Renal pelvis (tissue), 4 donors: ENCODE data around the gene TRAF3IP1. TPM values are rescaled to one million over a fixed set of nuclear protein-coding genes. Genes with fewer than 3 reads are reported as not detected.
"Not testable (repeated sequence)": the region's sequence is repeated elsewhere in the genome, so short reads cannot be mapped to it uniquely, and the experiment has no call there.

Experiments
- DNase-seq: peaks from one replicate; pipeline ENCODE4 v3.0.0-alpha.2; 2013
- polyA plus RNA-seq, 3 donors: library from polyadenylated mRNA; unstranded; fragments of 120-200 nt; gene quantifications; one replicate each; pipeline ENCODE4 v1.2.1, GENCODE V29; 2013; ENCODE audit not compliant: insufficient read length in 3 of 3

The TRAF3IP1 gene
- polyA plus RNA-seq, 3 donors, result 20.2 to 27.4 (median 20.9) TPM

- DNase-seq, result peak; percentile 36
These were observed 58.9 kb downstream of the TRAF3IP1 start for GRCh38 chr2:238379096-238379810.

GRCh38 chr2:238380336-238380735 lies 60.0 kb downstream of the TRAF3IP1 start:
- no peak for DNase-seq

- no peak for DNase-seq
These were observed 60.5 kb downstream of the TRAF3IP1 start for GRCh38 chr2:238380785-238381184.

GRCh38 chr2:238381341-238382115 lies 61.2 kb downstream of the TRAF3IP1 start:
- no peak for DNase-seq

- no peak for DNase-seq
These were observed 62.1 kb downstream of the TRAF3IP1 start for GRCh38 chr2:238382381-238382781.

- no peak for DNase-seq
These were observed 62.8 kb downstream of the TRAF3IP1 start for GRCh38 chr2:238383135-238383534.

GRCh38 chr2:238383743-238384380 lies 63.5 kb downstream of the TRAF3IP1 start:
- DNase-seq, result no peak

GRCh38 chr2:238387332-238387731 lies 67.0 kb downstream of the TRAF3IP1 start:
- no peak for DNase-seq

- DNase-seq, result no peak
These were observed 68.5 kb downstream of the TRAF3IP1 start for GRCh38 chr2:238388794-238389193.

GRCh38 chr2:238389988-238390589 lies 69.8 kb downstream of the TRAF3IP1 start:
- no peak for DNase-seq

- DNase-seq, result no peak
These were observed 70.8 kb downstream of the TRAF3IP1 start for GRCh38 chr2:238391042-238391689.

- no peak for DNase-seq
These were observed 76.3 kb downstream of the TRAF3IP1 start for GRCh38 chr2:238396663-238397062.

GRCh38 chr2:238397356-238397755 lies 77.0 kb downstream of the TRAF3IP1 start:
- no peak for DNase-seq

GRCh38 chr2:238398577-238398976 lies 78.3 kb downstream of the TRAF3IP1 start:
- no peak for DNase-seq

- no peak for DNase-seq
These were observed 78.8 kb downstream of the TRAF3IP1 start for GRCh38 chr2:238399094-238399493.

- DNase-seq, result no peak
These were observed 81.2 kb downstream of the TRAF3IP1 start for GRCh38 chr2:238401551-238401950.

GRCh38 chr2:238403632-238404405 lies 83.5 kb downstream of the TRAF3IP1 start:
- no peak for DNase-seq

GRCh38 chr2:238404406-238405216 lies 84.3 kb downstream of the TRAF3IP1 start:
- no peak for DNase-seq

GRCh38 chr2:238405217-238405555 lies 84.9 kb downstream of the TRAF3IP1 start:
- DNase-seq, result not testable (repeated sequence)
